CD4-positive, alpha-beta T cell treated with Interleukin-15 for 4 hours (primary cell): ENCODE data around the gene LTBP4.
"Not testable (repeated sequence)": the region's sequence is repeated elsewhere in the genome, so short reads cannot be mapped to it uniquely, and the experiment has no call there.

Experiments
- DNase-seq: peaks from one replicate; pipeline ENCODE4 v3.0.0-alpha.2; 2020; ENCODE audit warnings: low spot score

The LTBP4 gene

DNA sequence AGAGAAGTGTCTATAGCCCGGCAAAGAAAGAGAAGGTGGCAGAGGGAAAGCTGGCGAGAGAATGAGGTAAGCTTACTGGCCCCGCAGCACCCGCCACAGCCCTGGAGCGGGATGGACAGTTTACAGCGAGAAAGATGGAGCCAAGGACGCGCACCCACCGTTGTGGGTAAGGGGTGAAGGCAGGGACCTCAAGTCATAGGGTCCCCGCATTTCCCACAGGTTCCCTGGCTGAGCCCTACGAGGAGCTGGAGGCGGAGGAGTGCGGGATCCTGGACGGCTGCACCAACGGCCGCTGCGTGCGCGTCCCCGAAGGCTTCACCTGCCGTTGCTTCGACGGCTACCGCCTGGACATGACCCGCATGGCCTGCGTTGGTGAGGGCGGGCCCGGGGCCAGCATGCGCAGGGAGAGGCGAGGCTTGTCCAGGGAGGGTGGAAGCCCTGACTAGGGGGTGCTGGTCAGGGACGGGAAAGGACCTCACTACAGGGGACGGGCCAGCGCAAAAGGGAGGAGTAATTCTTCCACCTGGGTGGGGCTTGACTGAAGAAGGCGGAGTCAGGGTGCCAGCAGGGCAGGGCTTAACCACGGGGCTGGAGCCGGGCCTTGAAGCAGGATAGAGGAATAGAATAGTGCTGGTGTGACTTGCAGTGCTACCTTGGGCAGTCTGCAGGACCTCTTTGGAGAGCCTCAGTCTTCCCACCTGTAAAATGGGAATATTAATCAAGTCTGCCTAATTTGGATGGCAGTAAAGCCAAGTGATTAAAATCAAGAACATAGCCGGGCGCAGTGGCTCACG is 26.5 kb downstream of the LTBP4 start:
- DNase-seq = no peak

DNA sequence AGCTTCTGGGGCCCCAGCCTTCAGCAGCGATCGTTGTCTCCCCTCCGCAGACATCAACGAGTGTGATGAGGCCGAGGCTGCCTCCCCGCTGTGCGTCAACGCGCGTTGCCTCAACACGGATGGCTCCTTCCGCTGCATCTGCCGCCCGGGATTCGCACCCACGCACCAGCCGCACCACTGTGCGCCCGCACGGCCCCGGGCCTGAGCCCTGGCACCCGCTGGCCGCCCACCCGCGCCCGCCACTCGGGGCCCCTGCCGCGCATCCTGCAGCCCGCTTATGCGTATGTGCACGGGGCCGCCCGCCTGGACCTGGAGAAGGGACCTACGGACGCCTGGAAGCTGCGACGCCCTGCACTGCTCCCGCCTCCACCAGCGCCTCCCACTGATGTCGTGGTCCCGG is 28.2 kb downstream of the LTBP4 start:
- no peak for DNase-seq

DNA sequence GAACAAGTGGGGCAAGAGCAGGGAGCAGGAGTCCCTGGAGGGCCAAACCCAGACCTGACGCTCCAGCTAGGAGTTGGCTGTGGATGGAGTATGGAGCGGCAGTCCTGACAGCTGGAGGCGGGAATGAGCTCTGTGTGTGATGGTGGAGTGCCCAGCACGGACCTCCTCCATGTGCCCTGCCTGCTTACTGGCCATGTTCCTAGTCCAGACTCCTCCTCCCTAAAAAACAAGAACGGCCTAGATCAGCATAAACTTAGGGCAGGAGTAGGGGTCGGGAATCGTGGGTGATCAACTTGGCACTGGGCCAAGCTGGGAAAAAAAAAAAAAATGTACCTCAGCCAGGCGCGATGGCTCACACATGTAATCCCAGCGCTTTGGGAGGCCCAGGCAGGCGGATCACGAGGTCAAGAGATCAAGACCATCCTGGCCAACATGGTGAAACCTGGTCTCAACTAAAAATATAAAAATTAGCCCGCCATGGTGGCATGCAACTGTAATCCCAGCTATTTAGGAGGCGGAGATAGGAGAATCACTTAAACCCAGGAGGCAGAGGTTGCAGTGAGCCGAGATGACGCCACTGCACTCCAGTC is 29.5 kb downstream of the LTBP4 start:
- DNase-seq = no peak

DNA sequence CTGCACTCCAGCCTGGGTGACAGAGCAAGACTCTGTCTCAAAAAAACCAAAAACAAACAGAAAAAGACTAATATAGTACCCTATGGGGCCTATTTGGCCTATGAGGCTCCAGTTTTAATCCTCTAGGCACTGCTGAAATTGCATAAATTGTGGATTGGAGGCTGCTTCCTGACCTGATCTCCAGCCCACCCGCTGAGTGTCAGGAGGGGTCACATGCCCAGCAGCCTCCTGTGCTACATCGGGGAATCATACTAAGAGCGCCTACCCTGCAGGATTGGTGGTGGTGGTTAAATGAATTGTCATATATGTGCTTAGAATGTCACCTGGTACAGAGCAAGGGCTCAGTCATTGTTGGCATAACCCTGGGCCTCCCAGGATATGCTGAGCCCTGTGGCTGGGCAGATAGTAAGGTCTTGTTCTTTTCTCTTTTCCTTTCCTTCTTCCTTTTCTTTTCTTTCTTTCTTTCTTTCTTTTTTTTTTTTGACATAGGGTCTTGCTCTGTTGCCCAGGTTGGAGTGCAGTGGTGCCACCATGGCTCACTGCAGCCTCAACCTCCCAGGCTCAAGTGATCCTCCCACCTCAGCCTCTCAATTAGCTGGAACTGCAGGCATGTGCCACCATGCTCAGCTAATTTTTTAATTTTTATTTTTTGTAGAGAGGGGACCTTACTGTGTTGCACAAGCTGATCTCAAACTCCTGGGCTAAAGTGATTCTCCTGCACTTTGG is 31.3 kb downstream of the LTBP4 start:
- no peak for DNase-seq

DNA sequence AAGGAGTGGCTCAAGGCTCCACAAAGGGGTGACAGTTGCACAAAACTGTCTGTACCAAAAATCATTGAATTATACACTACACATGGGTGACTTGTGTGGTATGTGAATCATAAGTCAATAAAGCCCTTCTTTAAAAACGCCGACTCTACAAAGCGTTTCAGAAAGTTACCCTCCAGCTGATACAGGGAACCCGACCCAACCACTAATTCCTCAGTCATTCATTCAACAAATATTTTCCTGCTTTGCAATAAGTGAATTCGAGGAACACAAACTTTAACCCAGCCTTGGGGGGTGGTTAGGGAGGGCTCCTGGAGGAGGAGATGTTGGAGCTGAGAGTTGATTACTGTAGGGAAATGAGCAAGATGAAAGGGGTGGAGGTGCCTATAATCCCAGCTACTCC is 32.0 kb downstream of the LTBP4 start:
- no peak for DNase-seq

DNA sequence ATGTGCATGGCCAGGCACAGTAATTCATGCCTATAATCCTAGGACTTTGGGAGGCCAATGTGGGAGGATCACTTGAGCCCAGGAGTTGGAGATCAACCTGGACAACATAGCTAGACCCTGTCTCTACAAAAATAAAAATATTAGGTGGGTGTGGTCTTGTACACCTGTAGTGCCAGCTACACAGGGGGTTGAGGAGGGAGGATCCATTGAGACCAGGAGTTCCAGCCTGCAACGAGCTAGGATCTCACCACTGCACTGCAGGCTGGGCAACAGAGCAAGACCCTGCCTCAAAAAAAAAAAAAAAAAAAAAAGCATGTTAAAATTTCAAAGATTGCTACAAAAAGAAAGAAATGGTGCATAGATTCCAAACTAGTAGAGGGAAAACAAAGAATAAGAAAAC is 37.2 kb downstream of the LTBP4 start:
- DNase-seq = no peak

DNA sequence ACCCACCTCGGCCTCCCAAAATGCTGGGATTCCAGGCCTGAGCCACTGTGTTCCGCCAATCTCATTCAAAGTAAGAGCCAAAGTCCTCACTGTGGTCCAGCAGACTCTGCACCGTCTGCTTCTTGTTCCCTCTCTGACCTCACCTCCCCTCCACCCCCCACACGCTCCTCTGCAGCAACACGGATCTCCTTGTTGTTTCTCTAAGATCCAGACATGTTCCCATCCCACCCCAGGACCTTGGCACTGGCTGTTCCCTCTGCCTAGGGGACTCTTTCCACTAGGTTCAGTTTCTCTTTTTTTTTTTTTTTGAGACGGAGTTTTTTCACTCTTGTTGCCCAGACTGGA is 38.4 kb downstream of the LTBP4 start:
- DNase-seq = no peak

DNA sequence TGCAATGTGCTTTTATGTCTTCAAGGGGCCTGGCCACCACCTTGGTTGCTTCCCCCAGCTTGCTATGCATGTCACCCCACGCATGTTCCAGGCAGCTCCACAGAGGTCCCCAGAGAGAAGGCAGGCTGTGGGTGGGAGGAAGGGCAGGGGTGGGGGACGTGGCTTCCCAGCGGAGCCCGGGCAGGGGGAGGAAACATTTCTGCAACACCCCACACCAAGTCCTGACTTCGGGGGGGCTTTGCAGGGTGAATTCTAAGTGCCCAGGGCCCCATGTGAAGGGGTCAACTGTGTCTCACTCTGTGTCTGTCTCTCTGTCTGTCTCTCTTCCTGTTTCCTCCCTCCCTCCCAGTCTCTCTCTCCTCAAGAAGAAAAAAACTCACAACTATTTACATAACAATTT is 39.6 kb downstream of the LTBP4 start:
- DNase-seq = no peak

DNA sequence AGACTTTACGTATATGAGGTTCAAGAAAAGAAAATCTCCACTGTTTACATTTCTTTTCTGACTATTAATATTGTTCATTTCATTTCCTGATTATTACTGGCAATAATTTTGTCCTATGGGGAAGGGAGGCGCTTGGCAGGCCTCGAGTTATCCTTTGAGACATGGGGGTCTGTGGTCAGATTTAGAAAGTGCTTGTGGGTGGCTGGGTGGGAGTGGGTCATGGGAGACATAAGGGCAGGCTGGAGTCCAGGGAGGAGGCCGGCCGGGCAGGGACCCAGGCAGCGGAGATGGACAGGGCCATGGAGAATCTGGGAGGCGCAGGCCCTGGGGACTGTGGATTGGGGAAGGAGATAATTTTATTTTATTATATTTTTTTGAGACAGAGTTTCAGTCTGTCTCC is 40.1 kb downstream of the LTBP4 start:
- DNase-seq = no peak

DNA sequence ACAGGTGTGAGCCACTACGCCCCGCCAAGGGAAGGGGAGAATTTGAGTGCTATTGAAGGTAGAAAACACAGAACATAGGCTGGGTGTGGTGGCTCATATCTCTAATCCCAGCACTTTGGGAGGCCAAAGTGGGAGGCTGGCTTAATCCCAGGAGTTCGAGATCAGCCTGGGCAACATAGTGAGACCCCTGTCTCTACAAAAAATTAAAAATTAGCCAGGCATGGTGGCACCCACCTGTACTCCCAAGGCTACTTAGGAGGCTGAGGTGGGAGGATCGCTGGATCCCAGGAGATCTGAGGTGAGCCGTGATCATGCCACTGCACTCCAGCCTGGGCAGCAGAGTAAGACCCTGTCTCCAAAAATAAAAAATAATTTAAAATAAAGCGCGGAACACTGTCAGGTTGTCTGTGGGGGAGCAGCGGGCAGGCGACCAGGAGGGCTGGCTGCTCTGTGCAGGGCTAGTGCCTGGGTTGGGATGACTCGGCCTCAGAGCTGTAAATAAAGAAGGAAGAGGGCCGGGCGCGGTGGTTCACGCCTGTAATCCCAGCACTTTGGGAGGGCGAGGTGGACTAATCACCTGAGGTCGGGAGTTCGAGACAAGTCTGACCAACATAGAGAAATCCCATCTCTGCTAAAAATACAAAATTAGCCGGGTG is 41.0 kb downstream of the LTBP4 start:
- DNase-seq = no peak

DNA sequence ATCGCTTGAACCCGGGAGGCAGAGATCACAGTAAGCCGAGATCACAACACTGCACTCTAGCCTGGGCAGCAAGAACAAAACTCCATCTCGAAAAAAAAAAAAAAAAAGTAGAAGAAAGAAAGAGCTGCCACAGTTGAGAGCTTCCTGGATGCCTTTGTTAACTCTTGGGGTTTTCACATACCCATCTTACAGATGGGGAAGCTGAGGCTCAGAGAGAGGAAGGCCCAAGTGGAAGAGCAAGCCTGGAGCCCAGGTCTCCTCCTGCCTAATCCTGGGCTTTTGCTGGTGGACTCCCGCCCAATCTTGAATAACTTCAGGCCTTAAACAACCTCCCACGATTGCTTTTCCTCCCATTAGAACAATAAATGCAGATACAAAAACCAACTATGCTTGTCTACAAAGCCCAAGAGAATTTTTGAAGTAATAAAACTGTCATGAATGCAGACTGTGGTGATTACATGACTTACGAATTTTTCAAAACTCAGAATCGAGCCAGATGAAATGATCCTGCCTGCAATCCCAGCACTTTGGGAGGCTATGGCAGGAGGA is 41.7 kb downstream of the LTBP4 start:
- DNase-seq = no peak

DNA sequence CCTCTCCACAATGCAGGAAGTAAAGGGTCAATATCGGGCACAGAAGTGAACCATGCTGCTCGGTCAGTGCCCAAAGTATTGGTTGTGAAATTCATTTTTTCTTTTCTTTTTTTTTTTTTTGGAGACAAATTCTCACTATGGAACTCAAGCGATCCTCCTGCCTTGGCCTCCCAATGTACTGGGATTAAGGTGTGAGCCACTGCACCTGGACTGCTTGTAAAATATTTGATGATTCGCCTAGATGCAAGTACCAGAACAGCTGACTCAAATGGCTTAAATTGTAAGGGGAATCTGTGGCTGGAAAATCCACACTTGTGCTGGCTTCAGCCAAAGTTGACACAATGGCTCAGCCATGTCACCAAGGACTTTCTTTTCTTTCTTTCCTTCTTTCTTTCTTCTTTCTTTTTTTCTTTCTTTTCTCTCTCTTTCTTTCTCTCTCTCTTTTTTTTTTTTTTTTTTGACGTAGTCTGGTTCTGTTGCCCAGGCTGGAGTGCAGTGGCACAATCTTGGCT is 45.6 kb downstream of the LTBP4 start:
- no peak for DNase-seq

DNA sequence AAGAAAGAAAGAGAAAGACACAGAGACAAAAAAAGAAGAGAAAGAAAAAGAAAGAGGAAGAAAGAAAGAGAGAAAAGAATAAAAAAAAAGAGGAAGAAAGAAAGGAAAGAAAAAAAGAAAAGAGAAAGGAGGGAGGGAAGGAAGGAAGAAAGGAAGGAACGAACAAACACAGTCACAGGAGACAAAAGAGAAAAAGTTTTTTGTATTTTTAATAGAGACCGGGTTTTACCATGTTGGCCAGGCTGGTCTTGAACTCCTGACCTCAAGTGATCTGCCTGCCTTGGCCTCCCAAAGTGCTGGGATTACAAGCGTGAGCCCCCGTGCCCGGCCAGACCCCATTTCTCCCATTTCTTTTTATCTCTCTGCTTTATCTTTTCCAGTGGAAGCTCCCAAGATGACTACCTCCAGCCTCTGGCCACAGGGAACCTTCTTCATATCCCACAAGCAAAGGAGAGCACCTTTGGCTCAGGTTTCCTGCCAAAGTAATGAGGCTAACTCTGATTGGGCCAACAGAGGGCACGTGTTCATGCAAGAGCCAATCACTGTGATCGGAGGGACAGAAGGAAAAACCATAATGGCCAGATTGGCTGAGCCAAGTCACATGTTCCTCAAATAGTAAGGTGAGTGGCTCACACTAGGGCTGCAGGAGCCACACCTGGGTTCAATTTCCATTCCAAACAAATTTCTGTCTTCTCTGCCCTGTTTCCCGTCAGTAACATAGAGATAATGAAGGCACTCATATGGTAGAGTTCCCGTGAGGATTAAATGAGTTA is 48.9 kb downstream of the LTBP4 start:
- DNase-seq = not testable (repeated sequence)

DNA sequence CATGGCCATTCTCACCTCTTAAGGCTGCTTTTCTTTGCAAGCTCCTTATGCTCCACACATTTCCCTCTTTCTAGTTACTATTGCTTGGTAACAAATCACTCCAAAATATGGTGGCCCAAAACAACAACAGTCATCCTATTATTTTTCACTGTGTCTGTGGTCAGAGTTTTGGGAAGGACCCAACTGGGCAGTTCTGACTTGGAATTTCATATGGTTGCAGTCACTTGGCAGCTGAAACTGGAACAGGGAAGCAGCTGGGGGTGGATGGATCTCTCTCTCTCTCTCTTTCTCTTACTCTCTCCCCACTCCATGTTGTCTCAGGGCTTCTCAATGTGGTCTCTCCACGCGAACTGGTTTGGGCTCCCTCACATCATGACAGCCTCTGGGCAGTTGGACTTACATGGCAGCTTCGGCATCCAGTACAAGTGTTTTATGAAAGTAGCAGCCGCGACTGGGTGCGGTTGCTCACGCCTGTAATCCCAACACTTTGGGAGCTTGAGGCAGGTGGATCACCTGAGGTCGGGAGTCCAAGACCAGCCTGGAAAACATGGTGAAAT is 49.7 kb downstream of the LTBP4 start:
- no peak for DNase-seq

DNA sequence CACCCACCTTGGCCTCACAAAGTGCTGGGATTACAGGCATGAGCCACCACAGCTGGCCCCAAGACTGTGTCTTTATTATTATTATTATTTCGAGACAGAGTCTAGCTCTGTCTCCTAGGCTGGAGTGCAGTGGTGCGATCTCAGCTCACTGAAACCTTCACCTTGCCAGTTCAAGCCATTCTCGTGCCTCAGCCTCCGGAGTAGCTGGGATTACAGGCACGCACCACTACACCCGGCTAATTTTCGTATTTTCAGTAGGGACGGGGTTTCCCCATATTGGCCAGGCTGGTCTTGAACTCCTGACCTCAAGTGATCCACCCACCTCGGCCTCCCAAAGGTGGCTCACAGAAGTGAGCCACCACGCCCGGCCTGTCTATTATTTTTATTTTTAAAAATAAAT is 51.1 kb downstream of the LTBP4 start:
- DNase-seq = not testable (repeated sequence)

DNA sequence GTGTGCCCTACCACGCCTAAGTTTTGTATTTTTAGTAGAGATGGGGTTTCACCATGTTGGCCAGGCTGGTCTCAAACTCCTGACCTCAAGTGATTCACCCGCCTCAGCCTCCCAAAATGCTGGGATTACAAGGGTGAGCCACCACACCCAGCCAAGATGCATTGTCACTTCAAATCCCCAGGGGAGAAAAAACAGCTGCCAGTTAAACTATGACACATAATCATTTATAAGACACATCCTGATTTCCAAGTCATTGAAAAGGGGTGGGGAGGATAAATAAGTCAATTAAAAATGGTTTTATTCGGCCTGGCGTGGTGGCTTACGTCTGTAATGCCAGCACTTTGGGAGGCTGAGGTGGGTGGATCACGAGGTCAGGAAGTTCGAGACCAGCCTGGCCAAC is 54.5 kb downstream of the LTBP4 start:
- not testable (repeated sequence) for DNase-seq

DNA sequence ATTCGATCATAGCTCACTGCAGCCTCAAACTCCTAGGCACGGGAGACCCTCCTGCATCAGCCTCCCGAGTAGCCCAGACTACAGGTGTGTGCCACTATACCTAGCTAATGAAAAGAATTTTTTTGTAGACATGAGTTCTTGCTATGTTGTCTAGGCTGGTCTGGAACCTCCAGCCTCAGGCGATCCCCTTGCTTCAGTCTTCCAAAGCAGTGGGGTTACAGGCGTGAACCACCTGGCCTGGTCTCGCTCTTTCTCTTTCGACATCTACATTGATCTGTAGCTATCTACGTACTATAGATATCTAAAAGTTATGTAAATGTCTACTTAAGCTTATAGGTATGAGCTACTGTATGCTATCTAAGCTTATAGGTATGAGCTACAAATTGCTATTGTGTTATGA is 56.9 kb downstream of the LTBP4 start:
- DNase-seq = no peak

DNA sequence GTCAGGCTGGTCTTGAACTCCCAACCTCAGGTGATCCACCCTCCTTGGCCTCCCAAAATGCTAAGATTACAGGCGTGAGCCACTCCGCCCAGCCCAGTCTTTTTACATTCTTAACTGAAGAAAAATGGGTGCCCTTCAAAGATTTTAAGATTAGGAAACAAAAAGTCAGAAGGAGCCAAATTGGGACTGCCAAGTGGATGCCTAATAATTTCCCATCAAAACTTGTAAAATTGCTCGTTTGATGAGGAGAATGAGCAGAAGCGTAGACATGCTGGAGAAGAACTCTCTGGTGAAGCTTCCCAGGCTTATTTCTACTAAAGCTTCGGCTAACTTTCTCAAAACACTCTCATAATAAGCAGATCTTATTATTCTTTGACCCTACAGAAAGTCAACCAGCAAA is 57.9 kb downstream of the LTBP4 start:
- no peak for DNase-seq

DNA sequence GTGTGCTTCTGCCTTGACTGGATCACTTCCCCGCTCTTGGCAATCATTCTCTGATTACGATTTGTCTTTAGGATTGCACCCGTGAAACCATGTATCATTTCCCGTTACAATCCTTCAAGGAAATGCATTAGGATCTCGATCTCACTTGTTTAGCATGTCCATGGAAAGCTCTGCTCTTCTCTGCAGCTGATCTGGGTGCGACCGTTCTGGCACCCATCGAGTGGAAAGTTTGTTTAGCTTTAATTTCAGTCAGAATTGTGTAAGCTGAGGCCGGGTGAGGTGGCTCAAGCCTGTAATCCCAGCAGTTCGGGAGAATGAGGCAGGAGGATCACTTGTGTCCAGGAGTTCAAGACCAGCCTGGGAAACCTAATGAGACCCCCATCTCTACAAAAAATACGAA is 58.4 kb downstream of the LTBP4 start:
- no peak for DNase-seq

DNA sequence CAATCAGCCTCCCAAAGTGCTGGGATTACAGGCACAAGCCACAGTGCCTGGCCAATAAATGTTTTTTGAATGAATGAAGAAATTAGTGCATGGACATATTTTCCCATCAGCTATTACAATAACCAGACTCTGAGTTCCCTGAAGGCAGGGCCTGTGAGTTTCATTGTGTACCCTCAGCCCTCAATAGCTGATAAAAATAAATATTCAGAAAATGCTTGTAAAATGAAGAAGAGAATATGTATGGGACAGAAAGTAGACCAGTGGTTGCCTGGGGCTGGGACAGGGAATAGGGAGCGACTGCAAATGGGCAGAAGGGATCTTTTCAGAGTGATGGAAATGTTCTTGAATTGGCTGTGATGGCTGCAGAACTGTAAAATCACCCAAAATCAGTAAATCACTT is 60.4 kb downstream of the LTBP4 start:
- DNase-seq = no peak
